SK-N-MC (cell line): ENCODE measurements around the gene FGF12.

ENCODE experiments used
- DNase-seq: peaks from one replicate; pipeline ENCODE4 v3.0.0-alpha.2; 2011; ENCODE audit warnings: low read depth, low spot score
- H3K27ac ChIP-seq: fragments of 200-600 bp; sonication (generic); 2 replicates; pipeline ENCODE4 v1.5.1; 2016; ENCODE audit warnings: mixed run types
- H3K36me3 ChIP-seq: fragments of 200-600 bp; sonication (generic); 2 replicates; pipeline ENCODE4 v1.6.1; 2017; ENCODE audit warnings: antibody characterized with exemption, low read length, mixed read lengths; ENCODE audit not compliant: insufficient read depth
- H3K4me3 ChIP-seq: fragments of 200-600 bp; sonication (generic); 2 replicates; pipeline ENCODE4 v1.5.1; 2016
- H3K9ac ChIP-seq: fragments of 200-600 bp; sonication (generic); 2 replicates; pipeline ENCODE4 v1.8.0; 2017; ENCODE audit warnings: mixed run types, mixed read lengths; ENCODE audit not compliant: insufficient read length
- H3K9me3 ChIP-seq: fragments of 200-600 bp; sonication (generic); 2 replicates; pipeline ENCODE4 v1.6.1; 2017; ENCODE audit warnings: low read depth, mild to moderate bottlenecking, antibody characterized with exemption, low read length, moderate library complexity, mixed read lengths
- EZH2 ChIP-seq: fragments of 200-600 bp; sonication (generic); IDR thresholded peaks from one replicate; pipeline ENCODE4 v1.6.1; 2017; ENCODE audit warnings: antibody characterized with exemption
- FOXP2 ChIP-seq: optimal IDR thresholded peaks from 2 replicates; pipeline ENCODE3; 2011; ENCODE audit warnings: mild to moderate bottlenecking, moderate library complexity; ENCODE audit not compliant: insufficient read depth; ENCODE audit errors: extremely low read length, control extremely low read depth
- POLR2AphosphoS5 ChIP-seq: IDR thresholded peaks from 2 replicates; pipeline ENCODE4 v1.6.1; 2012; ENCODE audit warnings: mild to moderate bottlenecking, low read depth, low read length, borderline replicate concordance

FGF12 gene

DNA sequence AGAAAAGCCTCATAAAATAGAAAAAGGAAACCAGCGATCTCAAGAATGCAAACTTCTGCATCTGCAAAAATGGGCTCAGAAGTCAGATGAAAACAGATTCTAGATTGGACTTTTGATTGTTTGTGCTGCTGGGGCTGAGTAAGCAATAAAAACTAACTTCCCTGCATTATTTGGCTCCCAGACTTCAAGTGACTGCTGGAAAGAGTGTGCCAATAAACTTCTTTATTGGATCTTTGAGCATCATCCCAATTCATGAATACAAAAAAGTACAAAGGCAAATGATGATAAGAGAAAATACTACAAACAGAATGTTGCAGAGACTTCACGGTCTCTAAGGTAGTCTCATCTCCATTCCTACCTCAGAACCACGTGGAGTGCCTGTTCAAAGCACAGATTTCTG lies 97.9 kb downstream of the FGF12 start:
- Histone ChIP-seq H3K9ac (no peak overlapping the region), H3K9me3 (no peaks in the 10 kb centered on the region), H3K4me3 (no peak overlapping the region), H3K36me3 (no peaks in the 10 kb centered on the region), H3K27ac (no peak overlapping the region)
- no peak for DNase-seq
- TF ChIP-seq FOXP2 (no peak), EZH2 (no peak), POLR2AphosphoS5 (no peak)

DNA sequence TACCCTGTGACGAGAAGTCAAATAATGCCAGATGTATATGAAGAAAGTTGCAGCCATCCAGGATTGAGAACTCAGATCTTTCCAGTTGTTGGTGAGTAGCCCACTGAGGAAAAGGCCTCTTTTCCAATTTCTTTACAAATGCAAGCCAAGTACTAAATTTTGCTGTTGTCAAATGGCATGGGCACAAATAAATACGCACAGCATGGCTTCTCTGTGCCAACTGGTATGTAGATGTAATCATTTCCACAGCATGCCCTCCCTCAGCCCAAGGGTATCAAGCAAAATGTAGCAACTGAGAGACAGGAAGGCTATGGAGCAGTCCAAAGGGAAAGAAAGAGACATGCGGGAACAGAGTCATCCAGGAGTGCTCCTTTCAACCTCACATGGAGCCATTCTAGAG lies 105.4 kb downstream of the FGF12 start:
- no peak overlapping the region for H3K27ac ChIP-seq
- H3K9ac ChIP-seq: no peak overlapping the region
- no peak for DNase-seq
- H3K4me3 ChIP-seq: no peak overlapping the region
- H3K36me3 ChIP-seq: no peaks in the 10 kb centered on the region
- H3K9me3 ChIP-seq: no peaks in the 10 kb centered on the region
- no peak for TF ChIP-seq POLR2AphosphoS5
- no peak for TF ChIP-seq FOXP2
- TF ChIP-seq EZH2: no peak

DNA sequence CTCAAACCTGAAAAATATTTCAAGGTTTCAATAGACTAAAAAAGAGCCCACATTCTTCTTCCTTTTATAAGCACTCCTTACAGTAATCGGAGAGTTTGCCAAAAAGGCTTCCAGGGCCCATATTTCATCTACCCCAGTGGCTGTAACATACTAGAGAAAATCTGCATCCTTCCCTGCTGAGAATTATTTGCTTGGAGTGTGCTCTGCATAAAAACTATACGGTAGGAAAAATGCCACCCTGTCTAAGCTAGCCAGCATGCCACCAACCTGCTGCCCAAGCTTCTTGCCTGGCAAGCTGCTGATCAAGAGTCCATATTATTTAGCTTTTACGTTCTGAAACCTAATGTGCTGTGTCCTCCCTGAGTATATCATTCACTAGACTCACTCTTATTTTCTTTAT lies 107.1 kb downstream of the FGF12 start:
- TF ChIP-seq EZH2 (no peak), FOXP2 (no peak), POLR2AphosphoS5 (no peak)
- H3K36me3 ChIP-seq: no peaks in the 10 kb centered on the region
- DNase-seq: no peak
- H3K4me3 ChIP-seq: no peak overlapping the region
- no peak overlapping the region for H3K9ac ChIP-seq
- H3K27ac ChIP-seq: no peak overlapping the region
- no peaks in the 10 kb centered on the region for H3K9me3 ChIP-seq

- Histone ChIP-seq H3K36me3 (no peaks in the 10 kb centered on the region), H3K9ac (no peak overlapping the region), H3K4me3 (no peak overlapping the region), H3K27ac (no peak overlapping the region), H3K9me3 (no peaks in the 10 kb centered on the region)
- TF ChIP-seq FOXP2: no peak
- TF ChIP-seq EZH2: no peak
- no peak for TF ChIP-seq POLR2AphosphoS5
- no peak for DNase-seq
Observed at GRCh38 chr3:192611411-192611810, 115.9 kb downstream of the FGF12 start.

GRCh38 chr3:192608726-192609600 lies 118.4 kb downstream of the FGF12 start:
- Histone ChIP-seq H3K27ac (no peak overlapping the region), H3K9ac (no peak overlapping the region), H3K36me3 (no peaks in the 10 kb centered on the region), H3K9me3 (no peaks in the 10 kb centered on the region), H3K4me3 (no peak overlapping the region)
- DNase-seq: no peak
- TF ChIP-seq EZH2: no peak
- TF ChIP-seq FOXP2: no peak
- no peak for TF ChIP-seq POLR2AphosphoS5

DNA sequence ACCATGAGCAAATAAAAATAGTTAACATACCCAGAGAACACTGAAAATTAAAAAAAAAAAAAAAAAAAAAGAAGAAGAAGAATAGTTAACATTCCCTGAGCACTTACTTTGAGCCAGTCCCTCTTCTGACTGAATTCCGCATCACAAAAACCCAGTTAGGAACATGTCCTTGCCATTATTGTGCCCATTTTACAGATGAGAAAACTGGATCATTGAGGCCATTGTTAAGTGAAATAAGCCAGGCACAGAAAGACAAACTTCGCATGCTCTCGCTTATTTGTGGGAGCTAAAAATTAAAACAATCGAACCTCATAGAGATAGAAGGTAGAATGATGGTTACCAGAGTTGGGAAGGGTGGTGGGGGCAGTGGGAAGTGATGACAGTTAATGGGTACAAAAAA lies 119.5 kb downstream of the FGF12 start:
- TF ChIP-seq POLR2AphosphoS5 (no peak), EZH2 (no peak), FOXP2 (no peak)
- H3K9me3 ChIP-seq: no peaks in the 10 kb centered on the region
- H3K36me3 ChIP-seq: no peaks in the 10 kb centered on the region
- H3K27ac ChIP-seq: no peak overlapping the region
- no peak for DNase-seq
- no peak overlapping the region for H3K4me3 ChIP-seq
- no peak overlapping the region for H3K9ac ChIP-seq

DNA sequence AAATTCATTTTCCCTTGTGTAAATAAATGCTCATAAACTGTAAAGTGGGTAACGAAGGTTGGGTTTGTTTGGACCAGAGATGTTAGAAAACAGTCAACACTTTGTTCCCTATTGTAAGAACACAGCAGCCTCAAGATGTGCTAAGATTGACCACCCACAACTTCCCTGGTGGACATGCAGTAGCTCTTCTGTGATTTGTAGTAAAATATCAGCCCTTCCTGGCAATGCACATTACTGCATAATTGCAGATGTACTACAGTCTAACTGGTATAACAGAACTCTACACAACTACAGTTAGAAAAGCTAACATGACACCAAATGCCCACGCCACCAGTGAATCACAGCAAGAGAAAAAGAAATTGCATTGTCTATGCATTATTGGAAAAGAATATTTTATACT lies 129.4 kb downstream of the FGF12 start:
- H3K9ac ChIP-seq: no peak overlapping the region
- DNase-seq: no peak
- H3K27ac ChIP-seq: no peak overlapping the region

DNA sequence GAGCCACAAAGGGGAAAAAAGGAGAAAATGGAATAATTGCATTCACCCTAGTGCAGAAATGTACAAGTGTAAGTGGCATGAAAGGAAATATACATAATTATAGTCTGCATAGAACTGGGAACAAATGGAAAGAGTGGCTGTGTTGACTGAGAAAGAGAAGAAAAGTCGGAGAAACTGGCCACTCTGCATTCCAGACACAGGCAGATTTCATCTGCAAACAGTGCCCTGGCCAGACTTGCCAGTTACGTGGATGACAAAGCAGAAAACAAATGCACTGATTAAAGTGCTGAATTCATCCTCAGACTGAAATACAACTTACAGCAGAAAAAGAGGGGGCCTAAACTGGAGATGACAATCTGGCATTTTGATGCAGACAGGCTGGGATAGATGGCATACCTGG lies 129.8 kb downstream of the FGF12 start:
- H3K9ac ChIP-seq: no peak overlapping the region
- H3K9me3 ChIP-seq: no peaks in the 10 kb centered on the region
- no peak overlapping the region for H3K4me3 ChIP-seq
- TF ChIP-seq POLR2AphosphoS5 (no peak), FOXP2 (no peak), EZH2 (no peak)
- no peaks in the 10 kb centered on the region for H3K36me3 ChIP-seq
- DNase-seq: no peak
- H3K27ac ChIP-seq: no peak overlapping the region

More for the DNA sequence above, 129.4 kb downstream of the FGF12 start:
- no peaks in the 10 kb centered on the region for H3K36me3 ChIP-seq
- H3K9me3 ChIP-seq: no peaks in the 10 kb centered on the region
- no peak overlapping the region for H3K4me3 ChIP-seq
- TF ChIP-seq POLR2AphosphoS5 (no peak), FOXP2 (no peak), EZH2 (no peak)
